ENCODE data around the gene BCL2. TPM values are rescaled to one million over a fixed set of nuclear protein-coding genes. Genes with fewer than 3 reads are reported as not detected.

BCL2 gene
- total and polyA plus RNA-seq, 9 of the 15 experiments (the other 6 are each of a cell fraction or from before 2014, with no cell fraction given): 0.10 to 1.1 (median 0.65) TPM

DNA sequence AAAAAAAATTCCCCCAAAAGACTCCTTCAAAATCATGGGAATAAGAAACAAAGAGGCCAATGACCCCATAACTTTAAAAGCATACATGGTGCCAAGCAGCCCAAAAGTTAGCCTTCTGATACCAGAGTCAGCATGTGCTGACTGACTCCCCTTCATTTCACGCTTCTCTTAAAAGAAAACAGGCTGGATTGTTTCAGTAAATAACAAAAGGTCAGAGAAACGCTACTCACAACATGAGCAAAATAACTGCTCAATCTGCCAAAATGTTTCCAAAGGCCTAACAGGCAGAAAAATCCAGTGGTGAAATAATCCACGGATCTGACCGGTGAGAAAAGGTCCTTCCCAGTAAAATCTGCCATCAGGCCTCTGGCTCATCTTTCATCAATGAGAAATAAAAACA lies 71.6 kb downstream of the BCL2 start:
- Histone ChIP-seq H3K27me3 (ENCODE audit: control insufficient read depth in 2 of 2, insufficient read depth in 2 of 2, low read length in 2 of 2) (no peaks in the 10 kb centered on the region), H3K36me3 (ENCODE audit: control insufficient read depth, insufficient read depth, low read length) (no peaks in the 10 kb centered on the region), H3K27ac (ENCODE audit: extremely low read depth, low read depth, low read length) (no peak overlapping the region), H3K9me1 (ENCODE audit: control insufficient read depth, insufficient read depth, low read length) (no peaks in the 10 kb centered on the region), H2AFZ (ENCODE audit: low read depth, low read length) (no peak overlapping the region), H3K9me3 (replicated peaks; ENCODE audit: control insufficient read depth, insufficient read depth, low read depth, low read length) (no peaks in the 10 kb centered on the region), H3K4me3 (no peak overlapping the region), H4K20me1 (replicated peaks; ENCODE audit: control insufficient read depth, insufficient read depth, low read length) (no peaks in the 10 kb centered on the region), H3K79me2 (ENCODE audit: control insufficient read depth, insufficient read depth, low read length) (no peaks in the 10 kb centered on the region), H3K4me2 (ENCODE audit: insufficient read depth, low read length) (no peak overlapping the region), H3K9ac (ENCODE audit: insufficient read depth in 1 of 2, low read depth in 2 of 2, low read length in 2 of 2) (no peak overlapping the region), H3K4me1 (replicated peaks in 1 of 2; ENCODE audit: control insufficient read depth in 2 of 2, insufficient read depth in 2 of 2, low read length in 2 of 2) (no peaks in the 10 kb centered on the region)
- WGBS (ENCODE audit: insufficient coverage, low coverage, missing lambda C conversion rate): 16% methylated on average over 4 of the region's 4 CpGs
- no peak for FAIRE-seq
- ChIA-PET POLR2A (no interaction called here), CTCF (ENCODE audit: low intra/inter-chr PET ratio) (no interaction called here)
- TF ChIP-seq, protein P1, sequence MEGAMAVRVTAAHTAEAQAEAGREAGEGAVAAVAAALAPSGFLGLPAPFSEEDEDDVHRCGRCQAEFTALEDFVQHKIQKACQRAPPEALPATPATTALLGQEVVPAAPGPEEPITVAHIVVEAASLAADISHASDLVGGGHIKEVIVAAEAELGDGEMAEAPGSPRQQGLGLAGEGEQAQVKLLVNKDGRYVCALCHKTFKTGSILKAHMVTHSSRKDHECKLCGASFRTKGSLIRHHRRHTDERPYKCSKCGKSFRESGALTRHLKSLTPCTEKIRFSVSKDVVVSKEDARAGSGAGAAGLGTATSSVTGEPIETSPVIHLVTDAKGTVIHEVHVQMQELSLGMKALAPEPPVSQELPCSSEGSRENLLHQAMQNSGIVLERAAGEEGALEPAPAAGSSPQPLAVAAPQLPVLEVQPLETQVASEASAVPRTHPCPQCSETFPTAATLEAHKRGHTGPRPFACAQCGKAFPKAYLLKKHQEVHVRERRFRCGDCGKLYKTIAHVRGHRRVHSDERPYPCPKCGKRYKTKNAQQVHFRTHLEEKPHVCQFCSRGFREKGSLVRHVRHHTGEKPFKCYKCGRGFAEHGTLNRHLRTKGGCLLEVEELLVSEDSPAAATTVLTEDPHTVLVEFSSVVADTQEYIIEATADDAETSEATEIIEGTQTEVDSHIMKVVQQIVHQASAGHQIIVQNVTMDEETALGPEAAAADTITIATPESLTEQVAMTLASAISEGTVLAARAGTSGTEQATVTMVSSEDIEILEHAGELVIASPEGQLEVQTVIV (CRISPR knock-in tag; IDR thresholded peaks at IDR 0.05; ENCODE audit: borderline replicate concordance): no peak
- TF ChIP-seq, protein P2, sequence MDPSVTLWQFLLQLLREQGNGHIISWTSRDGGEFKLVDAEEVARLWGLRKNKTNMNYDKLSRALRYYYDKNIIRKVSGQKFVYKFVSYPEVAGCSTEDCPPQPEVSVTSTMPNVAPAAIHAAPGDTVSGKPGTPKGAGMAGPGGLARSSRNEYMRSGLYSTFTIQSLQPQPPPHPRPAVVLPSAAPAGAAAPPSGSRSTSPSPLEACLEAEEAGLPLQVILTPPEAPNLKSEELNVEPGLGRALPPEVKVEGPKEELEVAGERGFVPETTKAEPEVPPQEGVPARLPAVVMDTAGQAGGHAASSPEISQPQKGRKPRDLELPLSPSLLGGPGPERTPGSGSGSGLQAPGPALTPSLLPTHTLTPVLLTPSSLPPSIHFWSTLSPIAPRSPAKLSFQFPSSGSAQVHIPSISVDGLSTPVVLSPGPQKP (CRISPR knock-in tag; IDR thresholded peaks at IDR 0.05): no peak
- TF ChIP-seq ARHGAP35 (IDR thresholded peaks at IDR 0.05; ENCODE audit: partially characterized antibody) (no peak), KDM2B (CRISPR knock-in tag; IDR thresholded peaks at IDR 0.05) (no peak)
- TF ChIP-seq, protein P3, sequence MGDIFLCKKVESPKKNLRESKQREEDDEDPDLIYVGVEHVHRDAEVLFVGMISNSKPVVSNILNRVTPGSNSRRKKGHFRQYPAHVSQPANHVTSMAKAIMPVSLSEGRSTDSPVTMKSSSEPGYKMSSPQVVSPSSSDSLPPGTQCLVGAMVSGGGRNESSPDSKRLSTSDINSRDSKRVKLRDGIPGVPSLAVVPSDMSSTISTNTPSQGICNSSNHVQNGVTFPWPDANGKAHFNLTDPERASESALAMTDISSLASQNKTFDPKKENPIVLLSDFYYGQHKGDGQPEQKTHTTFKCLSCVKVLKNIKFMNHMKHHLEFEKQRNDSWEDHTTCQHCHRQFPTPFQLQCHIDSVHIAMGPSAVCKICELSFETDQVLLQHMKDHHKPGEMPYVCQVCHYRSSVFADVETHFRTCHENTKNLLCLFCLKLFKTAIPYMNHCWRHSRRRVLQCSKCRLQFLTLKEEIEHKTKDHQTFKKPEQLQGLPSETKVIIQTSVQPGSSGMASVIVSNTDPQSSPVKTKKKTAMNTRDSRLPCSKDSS (IDR thresholded peaks at IDR 0.05; ENCODE audit: low read depth, partially characterized antibody): no peak
- no peak for DNase-seq (ENCODE audit: extremely low read depth in 1 of 4, low spot score in 3 of 4)
- BruUV-seq (replicated peaks): no TSS peak
- intact Hi-C loops (cut with micrococcal nuclease) (no loop called here), in situ Hi-C loops (cut with MboI) (no loop called here)
- ATAC-seq: no peak

All from K562 (cell line).